WI38 (cell line): Measurements from ENCODE around the gene CCDC12.

ENCODE experiments used
- H3K4me3 ChIP-seq: 2 replicates; pipeline ENCODE4 v1.5.1; 2011; ENCODE audit warnings: low read depth, mild to moderate bottlenecking, control low read depth, low read length
- TF ChIP-seq, protein P1 (sequence below): IDR thresholded peaks from 2 replicates; pipeline ENCODE4 v1.5.1; 2012; ENCODE audit warnings: low read depth, mild to moderate bottlenecking, control low read depth, low read length

The CCDC12 gene

DNA sequence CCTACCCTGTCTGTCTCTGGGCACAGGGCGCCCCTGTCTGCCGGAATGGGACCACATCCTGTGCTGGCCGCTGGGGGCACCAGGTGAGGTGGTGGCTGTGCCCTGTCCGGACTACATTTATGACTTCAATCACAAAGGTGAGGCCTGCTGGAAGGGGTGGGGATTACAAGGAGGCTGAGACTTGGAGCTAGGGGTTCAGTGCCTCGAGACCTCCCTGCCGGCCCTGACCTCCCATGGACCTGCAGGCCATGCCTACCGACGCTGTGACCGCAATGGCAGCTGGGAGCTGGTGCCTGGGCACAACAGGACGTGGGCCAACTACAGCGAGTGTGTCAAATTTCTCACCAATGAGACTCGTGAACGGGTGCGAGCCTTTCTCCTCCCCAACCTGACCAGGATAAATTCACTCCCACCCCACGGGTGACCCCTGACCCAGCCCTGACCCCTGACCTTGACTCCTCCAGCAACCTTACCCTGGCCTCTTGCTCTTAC, 78.7 kb downstream of the CCDC12 start:
- no peak overlapping the region for H3K4me3 ChIP-seq
- TF ChIP-seq, protein P1, sequence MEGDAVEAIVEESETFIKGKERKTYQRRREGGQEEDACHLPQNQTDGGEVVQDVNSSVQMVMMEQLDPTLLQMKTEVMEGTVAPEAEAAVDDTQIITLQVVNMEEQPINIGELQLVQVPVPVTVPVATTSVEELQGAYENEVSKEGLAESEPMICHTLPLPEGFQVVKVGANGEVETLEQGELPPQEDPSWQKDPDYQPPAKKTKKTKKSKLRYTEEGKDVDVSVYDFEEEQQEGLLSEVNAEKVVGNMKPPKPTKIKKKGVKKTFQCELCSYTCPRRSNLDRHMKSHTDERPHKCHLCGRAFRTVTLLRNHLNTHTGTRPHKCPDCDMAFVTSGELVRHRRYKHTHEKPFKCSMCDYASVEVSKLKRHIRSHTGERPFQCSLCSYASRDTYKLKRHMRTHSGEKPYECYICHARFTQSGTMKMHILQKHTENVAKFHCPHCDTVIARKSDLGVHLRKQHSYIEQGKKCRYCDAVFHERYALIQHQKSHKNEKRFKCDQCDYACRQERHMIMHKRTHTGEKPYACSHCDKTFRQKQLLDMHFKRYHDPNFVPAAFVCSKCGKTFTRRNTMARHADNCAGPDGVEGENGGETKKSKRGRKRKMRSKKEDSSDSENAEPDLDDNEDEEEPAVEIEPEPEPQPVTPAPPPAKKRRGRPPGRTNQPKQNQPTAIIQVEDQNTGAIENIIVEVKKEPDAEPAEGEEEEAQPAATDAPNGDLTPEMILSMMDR, result no peak

DNA sequence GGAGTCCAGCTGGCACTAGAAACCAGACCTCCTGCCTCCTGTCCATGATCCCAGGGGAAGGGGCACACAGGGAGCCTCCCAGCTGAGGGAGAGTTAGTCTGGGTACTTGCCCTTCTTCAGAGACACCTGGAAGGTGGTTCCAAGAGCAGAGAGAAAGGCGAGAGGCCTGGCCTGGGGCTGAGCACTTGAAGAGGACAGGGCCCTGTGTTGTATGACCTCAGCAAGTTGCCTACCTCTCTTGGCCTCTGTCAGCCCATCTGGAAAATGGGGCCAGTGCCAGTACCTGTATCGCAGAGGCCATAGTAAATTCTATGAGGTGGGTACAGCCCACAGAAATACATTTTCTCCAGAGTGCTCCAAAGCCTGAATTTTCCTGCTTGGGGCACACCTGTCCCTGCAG, 79.5 kb downstream of the CCDC12 start:
- TF ChIP-seq, protein P1, result no peak

DNA sequence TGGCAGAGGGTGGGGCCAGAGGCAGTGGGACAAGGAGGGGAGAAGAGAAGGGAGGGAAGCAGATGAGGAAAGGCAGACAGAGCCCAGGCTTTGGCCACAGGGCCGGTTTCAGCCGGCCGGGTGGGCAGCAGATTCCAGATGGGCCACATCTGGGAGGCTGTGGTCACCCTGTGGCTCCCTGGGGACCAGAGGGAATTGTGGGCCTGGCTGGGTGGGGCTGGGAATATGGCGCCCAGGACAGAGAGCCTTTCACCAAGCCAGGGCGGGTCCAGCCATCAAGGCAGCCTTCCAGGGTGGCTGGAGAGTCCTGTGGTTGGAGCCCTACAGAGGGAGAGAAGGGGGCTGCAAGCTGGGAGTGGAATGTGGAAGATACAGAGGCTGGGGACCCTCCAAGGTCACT, 80.2 kb downstream of the CCDC12 start:
- no peak overlapping the region for H3K4me3 ChIP-seq
- TF ChIP-seq, protein P1, result no peak

More for the DNA sequence above, 79.5 kb downstream of the CCDC12 start:
- H3K4me3 ChIP-seq, result no peak overlapping the region

DNA sequence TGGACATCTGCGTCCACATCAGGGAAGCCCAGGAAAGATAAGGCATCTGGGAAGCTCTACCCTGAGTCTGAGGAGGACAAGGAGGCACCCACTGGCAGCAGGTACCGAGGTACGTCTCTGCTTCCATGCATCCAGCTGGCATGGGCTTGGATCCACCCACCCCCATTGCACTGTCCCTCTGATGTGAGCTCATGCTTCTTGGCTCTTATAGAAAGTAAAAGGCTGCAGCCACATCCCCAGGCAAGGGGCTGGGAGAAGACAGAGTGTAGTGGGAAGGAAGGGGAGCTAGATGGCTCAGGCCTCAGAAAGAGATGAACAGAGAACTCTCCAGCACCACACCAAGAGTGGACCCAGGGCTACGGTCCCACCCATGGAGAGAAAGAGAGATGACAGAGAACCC, 80.8 kb downstream of the CCDC12 start:
- TF ChIP-seq, protein P1, result no peak
- no peak overlapping the region for H3K4me3 ChIP-seq

DNA sequence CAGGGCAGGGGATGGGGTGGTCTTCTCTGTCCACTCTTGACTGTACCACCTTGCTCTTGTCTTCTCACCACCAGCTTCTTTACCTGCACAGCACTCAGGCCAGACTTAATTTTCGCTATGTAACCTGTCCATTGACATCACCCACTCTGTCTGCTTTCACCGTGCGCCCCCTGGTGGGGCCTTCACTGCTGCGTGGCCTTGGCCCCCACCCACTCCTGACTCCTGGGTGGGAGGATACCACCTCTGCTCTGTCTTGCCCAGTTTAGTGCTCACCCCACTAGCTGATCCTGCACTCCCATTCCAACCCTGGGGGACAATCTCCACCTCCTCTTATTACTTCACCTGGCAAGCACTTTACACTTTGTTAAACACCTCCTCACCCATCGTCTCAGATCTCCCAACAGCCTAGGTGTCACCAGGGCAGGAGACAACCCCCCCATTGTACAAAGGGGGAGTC, 81.3 kb downstream of the CCDC12 start:
- no peak overlapping the region for H3K4me3 ChIP-seq
- TF ChIP-seq, protein P1, result peak; percentile 92

DNA sequence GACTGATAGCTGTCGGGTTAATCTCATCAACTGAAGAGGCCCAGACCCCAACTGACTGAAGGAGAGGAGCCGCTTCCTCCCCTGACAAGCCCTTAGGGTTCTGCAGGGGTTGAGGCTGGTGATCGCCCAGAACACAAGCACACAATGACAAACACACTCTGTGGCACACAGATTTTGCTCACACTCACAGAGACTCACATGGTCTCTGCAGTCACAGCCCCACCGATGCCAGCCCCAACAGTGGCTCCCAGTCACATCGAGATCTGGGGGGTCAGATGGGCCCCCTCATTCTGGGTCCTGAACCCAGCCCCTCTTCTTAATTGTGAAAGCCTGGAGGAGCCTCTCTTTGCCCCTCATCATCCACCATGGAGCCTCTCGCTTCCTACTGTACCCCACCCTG, 82.3 kb downstream of the CCDC12 start:
- TF ChIP-seq, protein P1, result no peak
- no peak overlapping the region for H3K4me3 ChIP-seq

DNA sequence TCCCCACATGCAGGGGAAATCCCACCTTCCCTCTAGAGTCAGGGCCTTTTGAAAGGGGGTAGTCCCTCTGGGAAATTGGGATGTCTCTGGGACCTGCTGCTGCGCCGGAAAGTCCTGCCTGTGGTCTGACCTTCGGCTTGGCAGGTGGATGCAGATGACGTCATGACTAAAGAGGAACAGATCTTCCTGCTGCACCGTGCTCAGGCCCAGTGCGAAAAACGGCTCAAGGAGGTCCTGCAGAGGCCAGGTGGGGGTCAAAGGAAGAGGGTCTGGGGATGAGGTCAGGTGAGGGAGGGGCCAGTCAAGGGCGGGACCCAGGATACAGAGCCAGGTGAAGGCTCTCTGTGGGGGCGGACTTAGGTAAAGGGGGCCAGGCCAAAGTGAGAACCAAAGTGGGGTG, 82.8 kb downstream of the CCDC12 start:
- no peak overlapping the region for H3K4me3 ChIP-seq
- TF ChIP-seq, protein P1, result no peak
